Glomerular visceral epithelial cell (primary cell): ENCODE measurements around the gene PLSCR4.
"Not testable (repeated sequence)": the region's sequence is repeated elsewhere in the genome, so short reads cannot be mapped to it uniquely, and the experiment has no call there.

Experiments
- DNase-seq: peaks from one replicate; pipeline ENCODE4 v3.0.0-alpha.2; 2016; ENCODE audit errors: extremely low spot score

PLSCR4 gene

GRCh38 chr3:146246526-146246925 is 4.4 kb downstream of the PLSCR4 start:
- DNase-seq = no peak

GRCh38 chr3:146243559-146243958 is 7.3 kb downstream of the PLSCR4 start:
- no peak for DNase-seq

GRCh38 chr3:146241523-146242240 is 9.2 kb downstream of the PLSCR4 start:
- DNase-seq = no peak

- DNase-seq = no peak
Observed at GRCh38 chr3:146233487-146233886, 17.4 kb downstream of the PLSCR4 start.

GRCh38 chr3:146227486-146227885 is 23.4 kb downstream of the PLSCR4 start:
- no peak for DNase-seq

GRCh38 chr3:146226881-146227280 is 24.0 kb downstream of the PLSCR4 start:
- no peak for DNase-seq

GRCh38 chr3:146225458-146225857 is 25.4 kb downstream of the PLSCR4 start:
- DNase-seq = not testable (repeated sequence)

GRCh38 chr3:146223401-146224373 is 27.2 kb downstream of the PLSCR4 start:
- peak; percentile 47 for DNase-seq

GRCh38 chr3:146222204-146223046 is 28.5 kb downstream of the PLSCR4 start:
- peak; percentile 30 for DNase-seq

- DNase-seq = no peak
Observed at GRCh38 chr3:146221276-146221675, 29.6 kb downstream of the PLSCR4 start.

- DNase-seq = peak; percentile 39
Observed at GRCh38 chr3:146218880-146219866, 31.7 kb downstream of the PLSCR4 start.

- no peak for DNase-seq
Observed at GRCh38 chr3:146217324-146217723, 33.6 kb downstream of the PLSCR4 start.

GRCh38 chr3:146214493-146214892 is 36.4 kb downstream of the PLSCR4 start:
- DNase-seq = no peak

GRCh38 chr3:146209371-146209770 is 41.5 kb downstream of the PLSCR4 start:
- DNase-seq = no peak

GRCh38 chr3:146203776-146204175 is 47.1 kb downstream of the PLSCR4 start:
- no peak for DNase-seq

- DNase-seq = no peak
Observed at GRCh38 chr3:146200461-146201220, 50.3 kb downstream of the PLSCR4 start.

- DNase-seq = no peak
Observed at GRCh38 chr3:146199762-146200161, 51.1 kb downstream of the PLSCR4 start.

- no peak for DNase-seq
Observed at GRCh38 chr3:146196789-146197188, 54.1 kb downstream of the PLSCR4 start.

- no peak for DNase-seq
Observed at GRCh38 chr3:146195605-146196004, 55.3 kb downstream of the PLSCR4 start.

- DNase-seq = no peak
Observed at GRCh38 chr3:146195030-146195429, 55.9 kb downstream of the PLSCR4 start.
